Measurements from ENCODE around the gene TMEM126B. TPM values are rescaled to one million over a fixed set of nuclear protein-coding genes. Genes with fewer than 3 reads are reported as not detected.
"Not testable (repeated sequence)": the region's sequence is repeated elsewhere in the genome, so short reads cannot be mapped to it uniquely, and the experiment has no call there.

The TMEM126B gene
- total RNA-seq, 2 experiments from 2014 or later = 62.7 to 74.2 TPM

DNA sequence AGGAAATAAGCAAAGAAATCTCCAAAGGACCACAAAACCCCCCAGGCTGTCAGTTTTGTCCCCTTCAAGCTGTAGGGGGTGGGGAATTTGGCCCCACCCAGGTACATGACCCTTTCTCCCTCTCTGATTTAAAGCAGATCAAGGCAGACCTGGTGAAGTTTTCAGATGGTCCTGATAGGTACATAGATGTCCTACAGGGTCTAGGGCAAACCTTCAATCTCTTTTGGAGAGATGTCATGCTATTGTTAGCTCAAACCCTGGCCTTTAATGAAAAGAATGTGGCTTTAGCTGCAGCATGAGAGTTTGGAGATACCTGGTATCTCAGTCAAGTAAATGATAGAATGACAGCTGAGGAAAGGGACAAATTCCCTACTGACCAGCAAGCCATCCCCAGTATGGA is 19.8 kb upstream of the TMEM126B start:
- DNase-seq = not testable (repeated sequence)
- CTCF ChIA-PET = interaction anchor here (0.6 kb wide), 1 partner anchor 55 kb away, joined by 3 read pairs; no protein-coding TSS in a partner anchor

GRCh38 chr11:85609286-85609685 is 19.1 kb upstream of the TMEM126B start:
- intact Hi-C loops (cut with DNase I, micrococcal nuclease); DNase-seq; H3K36me3 Mint-ChIP-seq (ENCODE audit: low read depth); ATAC-seq; H3K9me3 Mint-ChIP-seq (ENCODE audit: low read depth); H3K4me1 Mint-ChIP-seq; POLR2A ChIA-PET; H3K4me3 Mint-ChIP-seq; H3K27ac Mint-ChIP-seq; CTCF ChIA-PET; H3K27me3 Mint-ChIP-seq: not testable (repeated sequence)

More for the DNA sequence above, 19.8 kb upstream of the TMEM126B start:
- H3K27me3 Mint-ChIP-seq; intact Hi-C loops (cut with DNase I, micrococcal nuclease); H3K4me1 Mint-ChIP-seq; POLR2A ChIA-PET; H3K4me3 Mint-ChIP-seq; H3K27ac Mint-ChIP-seq; ATAC-seq; H3K36me3 Mint-ChIP-seq (ENCODE audit: low read depth); H3K9me3 Mint-ChIP-seq (ENCODE audit: low read depth): not testable (repeated sequence)

DNA sequence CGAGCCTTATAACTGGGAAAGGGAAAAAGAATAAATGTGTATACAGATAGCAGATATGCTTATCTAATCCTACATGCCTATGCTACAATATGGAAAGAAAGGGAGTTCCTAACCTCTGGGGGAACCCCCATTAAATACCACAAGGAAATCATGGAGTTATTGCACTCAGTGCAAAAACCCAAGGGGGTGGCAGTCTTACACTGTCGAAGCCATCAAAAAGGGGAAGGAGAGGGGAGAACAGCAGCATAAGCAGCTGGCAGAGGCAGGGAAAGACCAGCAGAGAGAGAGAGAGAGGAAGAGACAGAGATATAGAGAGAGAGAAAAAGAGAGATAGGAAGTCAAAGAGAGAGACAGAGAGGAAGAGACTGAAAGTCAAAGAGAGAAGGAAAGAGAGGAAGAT is 16.8 kb upstream of the TMEM126B start:
- H3K27me3 Mint-ChIP-seq; intact Hi-C loops (cut with DNase I, micrococcal nuclease); H3K36me3 Mint-ChIP-seq (ENCODE audit: low read depth); H3K4me1 Mint-ChIP-seq; H3K4me3 Mint-ChIP-seq; CTCF ChIA-PET; ATAC-seq; H3K27ac Mint-ChIP-seq; POLR2A ChIA-PET; DNase-seq; H3K9me3 Mint-ChIP-seq (ENCODE audit: low read depth): not testable (repeated sequence)

DNA sequence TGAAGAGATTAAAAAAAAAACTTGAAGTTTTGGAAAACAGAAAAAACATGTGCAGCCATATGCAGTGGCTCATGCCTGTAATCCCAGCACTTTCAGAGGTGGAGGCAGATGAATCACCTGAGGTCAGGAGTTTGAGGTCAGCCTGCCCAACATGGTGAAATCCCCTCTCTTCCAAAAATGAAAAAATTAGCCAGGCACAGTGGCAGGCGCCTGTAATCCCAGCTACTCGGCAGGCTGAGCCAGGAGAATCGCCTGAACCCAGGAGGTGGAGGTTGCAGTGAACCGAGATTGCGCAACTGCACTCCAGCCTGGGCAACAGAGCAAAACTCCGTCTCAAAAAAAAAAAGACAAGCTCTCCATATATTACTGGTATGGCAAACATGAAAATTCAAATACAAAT is 8.9 kb upstream of the TMEM126B start:
- H3K27me3 Mint-ChIP-seq = peaks cover 3% of the 10 kb centered on the region
- H3K4me3 Mint-ChIP-seq = no peak overlapping the region
- DNase-seq (peak; percentile 30), ATAC-seq (no peak)
- no peaks in the 10 kb centered on the region for H3K9me3 Mint-ChIP-seq (ENCODE audit: low read depth)
- CTCF ChIA-PET = no interaction called here
- H3K4me1 Mint-ChIP-seq = peaks cover 11% of the 10 kb centered on the region
- intact Hi-C loops (cut with DNase I, micrococcal nuclease) = no loop called here
- no peak overlapping the region for H3K27ac Mint-ChIP-seq
- H3K36me3 Mint-ChIP-seq (ENCODE audit: low read depth) = no peaks in the 10 kb centered on the region
- POLR2A ChIA-PET = no interaction called here

DNA sequence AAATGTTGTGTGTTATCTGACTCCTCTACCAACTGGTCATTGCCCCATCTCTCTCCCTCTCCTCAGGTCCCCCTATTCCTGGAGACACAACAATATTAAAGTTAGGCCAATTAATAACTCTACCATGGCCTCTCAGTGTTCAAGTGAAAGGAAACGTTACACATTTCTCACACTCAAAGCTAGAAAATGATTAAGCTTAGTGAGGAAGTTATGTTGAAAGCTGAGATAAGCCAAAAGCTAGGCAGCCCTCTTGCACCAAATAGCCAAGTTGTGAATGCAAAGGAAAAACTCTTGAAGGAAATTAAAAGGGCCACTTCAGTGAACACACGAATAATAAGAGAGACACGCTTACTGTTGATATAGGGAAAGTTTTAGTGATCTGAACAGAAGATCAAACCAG is 8.1 kb upstream of the TMEM126B start:
- ATAC-seq (peak; percentile 26), DNase-seq (no peak)
- H3K9me3 Mint-ChIP-seq (ENCODE audit: low read depth) = no peaks in the 10 kb centered on the region
- intact Hi-C loops (cut with DNase I, micrococcal nuclease) = loop anchor here (10.0 kb wide), 2 partner anchors 685 to 1185 kb away; partner anchors contain the start of genes HIKESHI (in 1 of the 2) and PRSS23 (in 1 of the 2)
- peaks cover 15% of the 10 kb centered on the region for H3K4me1 Mint-ChIP-seq
- ChIA-PET POLR2A (no interaction called here), CTCF (interaction anchor here (0.7 to 0.9 kb wide), 2 partner anchors 31 to 47 kb away, joined by 3 read pairs; no protein-coding TSS in a partner anchor)
- H3K36me3 Mint-ChIP-seq (ENCODE audit: low read depth) = no peaks in the 10 kb centered on the region
- H3K27me3 Mint-ChIP-seq = peaks cover 3% of the 10 kb centered on the region
- H3K27ac Mint-ChIP-seq = no peak overlapping the region
- H3K4me3 Mint-ChIP-seq = no peak overlapping the region

GRCh38 chr11:85626496-85626895 is 1.9 kb upstream of the TMEM126B start:
- DNase-seq (peak; percentile 55), ATAC-seq (no peak)
- no peaks in the 10 kb centered on the region for H3K9me3 Mint-ChIP-seq (ENCODE audit: low read depth)
- peak overlapping the region; percentile 100 for H3K27ac Mint-ChIP-seq
- H3K27me3 Mint-ChIP-seq = no peaks in the 10 kb centered on the region
- peaks cover 35% of the 10 kb centered on the region for H3K4me1 Mint-ChIP-seq
- peak overlapping the region; percentile 98 for H3K4me3 Mint-ChIP-seq
- ChIA-PET CTCF (interaction anchor here (1.4 to 1.9 kb wide), 2 partner anchors 8 to 29 kb away, joined by 3 to 6 read pairs; no protein-coding TSS in a partner anchor), POLR2A (no interaction called here)
- intact Hi-C loops (cut with DNase I, micrococcal nuclease) = loop anchor here (2.0 to 10.0 kb wide), 4 partner anchors 32 to 1411 kb away; partner anchors contain the start of genes HIKESHI (in 1 of the 2), PRSS23 (in 1 of the 2) and TMEM135 (in 1 of the 2)
- H3K36me3 Mint-ChIP-seq (ENCODE audit: low read depth) = peaks cover 9% of the 10 kb centered on the region

GRCh38 chr11:85627332-85627997 is 928 bp upstream of the TMEM126B start, which contains the start of gene DLG2:
Gene DLG2, minus strand, starts transcription at chr11:85627344.
- ChIA-PET POLR2A (interaction anchor here (0.6 to 2.2 kb wide), 3 partner anchors 20 to 603 kb away, joined by 3 to 16 read pairs (median 6); partner anchors contain the start of gene TMEM126A), CTCF (interaction anchor here (0.8 to 1.9 kb wide), 6 partner anchors 10 to 227 kb away, joined by 3 to 6 read pairs (median 3); partner anchors contain the start of gene CCDC83)
- Mint-ChIP-seq H3K4me1 (peaks cover 35% of the 10 kb centered on the region), H3K36me3 (ENCODE audit: low read depth) (peaks cover 15% of the 10 kb centered on the region), H3K4me3 (peak within 1 kb of the TSS; percentile 98), H3K27ac (peak within 1 kb of the TSS; percentile 100), H3K27me3 (no peaks in the 10 kb centered on the region), H3K9me3 (ENCODE audit: low read depth) (no peaks in the 10 kb centered on the region)
- ATAC-seq = peak; percentile 1
- DNase-seq = peak; percentile 36
- intact Hi-C loops (cut with DNase I, micrococcal nuclease) = loop anchor here (2.0 to 10.0 kb wide), 4 partner anchors 33 to 1410 kb away; partner anchors contain the start of genes HIKESHI (in 1 of the 2), PRSS23 (in 1 of the 2) and TMEM135 (in 1 of the 2)

DNA sequence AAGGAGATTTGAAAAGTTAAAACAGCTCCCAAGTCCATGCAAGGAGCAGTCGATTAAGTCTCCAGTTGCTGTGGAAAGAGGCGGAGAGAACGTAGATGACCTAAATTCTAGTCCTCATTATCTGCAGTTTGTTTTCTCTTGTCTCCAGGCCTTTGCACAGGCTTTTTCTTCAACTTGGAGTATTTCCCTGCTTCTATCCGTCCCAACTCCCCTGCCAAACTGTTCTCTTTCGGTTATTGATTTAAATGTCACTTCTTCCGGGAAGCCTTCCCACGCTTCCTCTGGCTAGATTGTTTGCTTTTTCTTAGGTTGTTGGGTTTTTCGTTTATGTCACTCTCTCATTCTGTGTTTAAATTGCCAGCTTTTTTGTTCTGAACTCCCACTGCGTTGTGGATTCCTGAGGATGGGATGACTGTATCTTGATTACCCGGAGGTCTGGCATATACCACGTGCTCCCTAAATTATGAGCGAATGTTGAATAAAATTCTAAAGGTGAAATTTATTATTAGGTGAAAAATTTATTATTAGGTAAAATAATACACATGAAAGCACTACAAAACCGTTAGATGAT is 463 bp downstream of the TMEM126B start:
- Mint-ChIP-seq H3K4me3 (peak overlapping the region; percentile 98), H3K27me3 (no peaks in the 10 kb centered on the region), H3K4me1 (peaks cover 35% of the 10 kb centered on the region), H3K36me3 (ENCODE audit: low read depth) (peaks cover 22% of the 10 kb centered on the region), H3K27ac (peak overlapping the region; percentile 100), H3K9me3 (ENCODE audit: low read depth) (no peaks in the 10 kb centered on the region)
- POLR2A ChIA-PET = interaction anchor here (1.2 to 2.2 kb wide), 2 partner anchors 19 to 35 kb away, joined by 6 to 16 read pairs; partner anchors contain the start of gene TMEM126A
- DNase-seq = peak; percentile 58
- ATAC-seq = peak; percentile 11
- CTCF ChIA-PET = interaction anchor here (0.8 to 0.9 kb wide), 2 partner anchors 19 to 226 kb away, joined by 3 to 4 read pairs; partner anchors contain the start of genes CCDC83 and TMEM126A
- intact Hi-C loops (cut with DNase I, micrococcal nuclease) = loop anchor here (1.0 to 10.0 kb wide), 14 partner anchors 18 to 1408 kb away; partner anchors contain the start of genes HIKESHI (in 2 of the 2), TMEM126A (in 2 of the 2), CCDC83 (in 1 of the 2) and PICALM (in 1 of the 2)

DNA sequence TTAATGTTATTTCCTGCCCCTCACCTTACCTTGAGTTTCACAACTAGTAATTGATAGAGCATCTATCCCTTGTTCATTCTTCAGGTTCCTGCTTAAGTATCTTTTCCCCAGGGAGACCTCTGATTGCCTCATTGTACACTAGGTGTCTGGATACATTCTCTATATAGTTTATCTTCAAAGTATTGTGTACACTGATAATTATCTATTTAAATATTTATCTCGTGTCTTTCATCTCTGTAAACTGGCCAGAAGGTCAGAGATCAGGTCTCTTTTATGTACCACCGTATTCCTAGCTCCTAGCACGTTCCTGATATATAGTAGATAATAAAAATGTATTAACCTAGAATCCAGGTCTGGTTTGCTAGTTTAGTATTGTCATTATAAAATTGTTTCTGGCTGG is 6.4 kb downstream of the TMEM126B start:
- ChIA-PET POLR2A (no interaction called here), CTCF (no interaction called here)
- intact Hi-C loops (cut with DNase I, micrococcal nuclease) = no loop called here
- Mint-ChIP-seq H3K27me3 (no peaks in the 10 kb centered on the region), H3K36me3 (ENCODE audit: low read depth) (peaks cover 43% of the 10 kb centered on the region), H3K27ac (no peak overlapping the region), H3K9me3 (ENCODE audit: low read depth) (no peaks in the 10 kb centered on the region), H3K4me1 (peaks cover 10% of the 10 kb centered on the region), H3K4me3 (no peak overlapping the region)
- DNase-seq = no peak
- no peak for ATAC-seq

GRCh38 chr11:85643191-85643614 is 14.8 kb downstream of the TMEM126B start:
- H3K27ac Mint-ChIP-seq = no peak overlapping the region
- ATAC-seq (no peak), DNase-seq (no peak)
- ChIA-PET CTCF (no interaction called here), POLR2A (no interaction called here)
- no peaks in the 10 kb centered on the region for H3K9me3 Mint-ChIP-seq (ENCODE audit: low read depth)
- intact Hi-C loops (cut with DNase I, micrococcal nuclease) = no loop called here
- no peak overlapping the region for H3K4me3 Mint-ChIP-seq
- H3K36me3 Mint-ChIP-seq (ENCODE audit: low read depth) = peaks cover 13% of the 10 kb centered on the region
- H3K27me3 Mint-ChIP-seq = peaks cover 12% of the 10 kb centered on the region
- peaks cover 4% of the 10 kb centered on the region for H3K4me1 Mint-ChIP-seq

DNA sequence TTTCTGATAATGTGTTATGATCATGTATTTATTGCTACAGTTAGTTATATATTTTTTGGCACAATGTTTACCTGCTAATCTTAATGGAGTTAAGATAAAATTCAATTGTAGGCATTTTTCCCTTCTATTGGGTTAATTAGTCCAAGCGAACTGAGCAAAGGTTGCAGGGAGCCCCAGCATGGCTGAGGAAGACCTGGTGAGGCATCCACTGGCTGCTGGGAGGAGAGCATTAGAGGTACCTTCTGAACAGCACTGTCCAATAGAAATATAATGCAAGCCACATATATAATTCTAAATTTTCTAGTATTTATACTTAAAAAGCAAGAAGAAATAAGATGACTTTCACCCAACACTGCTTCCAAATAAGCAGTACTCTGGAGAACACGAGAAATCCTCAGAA is 18.7 kb downstream of the TMEM126B start:
- ATAC-seq (no peak), DNase-seq (peak; percentile 22)
- Mint-ChIP-seq H3K9me3 (ENCODE audit: low read depth) (no peaks in the 10 kb centered on the region), H3K27me3 (peaks cover 12% of the 10 kb centered on the region), H3K4me3 (peak overlapping the region; percentile 99), H3K4me1 (peaks cover 19% of the 10 kb centered on the region), H3K36me3 (ENCODE audit: low read depth) (peaks cover 14% of the 10 kb centered on the region), H3K27ac (peak overlapping the region; percentile 96)
- CTCF ChIA-PET = interaction anchor here (1.0 to 1.4 kb wide), 4 partner anchors 10 to 19 kb away, joined by 4 to 12 read pairs (median 4); partner anchors contain the start of gene TMEM126B
- intact Hi-C loops (cut with DNase I, micrococcal nuclease) = loop anchor here (1.0 to 5.0 kb wide), 4 partner anchors 17 to 595 kb away; partner anchors contain the start of genes TMEM126B (in 2 of the 2), CREBZF (in 1 of the 2) and EED (in 1 of the 2)
- POLR2A ChIA-PET = interaction anchor here (0.6 to 1.8 kb wide), 5 partner anchors 10 to 993 kb away, joined by 3 to 16 read pairs (median 6); partner anchors contain the start of genes CREBZF, DLG2 and TMEM126B

All from activated CD4-positive, alpha-beta T cell treated with anti-CD3 and anti-CD28 coated beads for 36 hours (primary cell).